MM.1S (cell line): ENCODE data around the gene PPP4R3A.
"Not testable (repeated sequence)": the region's sequence is repeated elsewhere in the genome, so short reads cannot be mapped to it uniquely, and the experiment has no call there.

ENCODE experiments used
- DNase-seq: peaks from one replicate; pipeline ENCODE4 v3.0.0-alpha.2; 2015
- H2AFZ ChIP-seq: fragments of 300-600 bp; sonication (generic); 2 replicates; pipeline ENCODE4 v1.6.0; 2016; ENCODE audit warnings: antibody characterized with exemption, low read length
- H3F3A ChIP-seq: fragments of 300-600 bp; sonication (generic); 2 replicates; pipeline ENCODE4 v1.6.1; 2016; ENCODE audit warnings: mild to moderate bottlenecking, antibody characterized with exemption, low read length, moderate library complexity, mixed read lengths; ENCODE audit not compliant: insufficient read depth
- H3K27ac ChIP-seq: fragments of 300-600 bp; sonication (generic); 2 replicates; pipeline ENCODE4 v1.5.1; 2016; ENCODE audit warnings: mild to moderate bottlenecking, low read length
- H3K27me3 ChIP-seq: fragments of 300-600 bp; sonication (generic); replicated peaks from 2 replicates; pipeline ENCODE4 v1.6.0; 2016; ENCODE audit warnings: low read length; ENCODE audit not compliant: insufficient read depth
- H3K36me3 ChIP-seq: fragments of 300-600 bp; sonication (generic); replicated peaks from 2 replicates; pipeline ENCODE4 v1.6.1; 2016; ENCODE audit warnings: mild to moderate bottlenecking, low read length, mixed read lengths; ENCODE audit not compliant: insufficient read depth
- H3K4me1 ChIP-seq: fragments of 300-600 bp; sonication (generic); 2 replicates; pipeline ENCODE4 v1.6.1; 2016; ENCODE audit warnings: low read length, mixed read lengths
- H3K4me2 ChIP-seq: fragments of 300-600 bp; sonication (generic); 2 replicates; pipeline ENCODE4 v1.6.0; 2016; ENCODE audit warnings: low read depth, low read length
- H3K4me3 ChIP-seq: fragments of 300-600 bp; sonication (generic); 2 replicates; pipeline ENCODE4 v1.5.1; 2016; ENCODE audit warnings: low read length, mixed read lengths
- H3K79me2 ChIP-seq: fragments of 300-600 bp; sonication (generic); 2 replicates; pipeline ENCODE4 v1.6.1; 2016; ENCODE audit warnings: mixed run types, low read length, mixed read lengths
- H3K9ac ChIP-seq: fragments of 300-600 bp; sonication (generic); 2 replicates; pipeline ENCODE4 v1.6.1; 2016; ENCODE audit warnings: low read length, mixed read lengths
- H3K9me2 ChIP-seq: fragments of 300-600 bp; sonication (generic); replicated peaks from 2 replicates; pipeline ENCODE4 v1.6.1; 2016; ENCODE audit warnings: mild to moderate bottlenecking, low read length, mixed read lengths; ENCODE audit not compliant: insufficient read depth
- H3K9me3 ChIP-seq: fragments of 300-600 bp; sonication (generic); replicated peaks from 2 replicates; pipeline ENCODE4 v1.6.1; 2016; ENCODE audit warnings: mild to moderate bottlenecking, low read length, mixed read lengths; ENCODE audit not compliant: insufficient read depth
- H4K20me1 ChIP-seq: fragments of 300-600 bp; sonication (generic); 2 replicates; pipeline ENCODE4 v1.6.1; 2016; ENCODE audit warnings: mild to moderate bottlenecking, low read length, moderate library complexity, mixed read lengths; ENCODE audit not compliant: insufficient read depth
- CTCF ChIP-seq: fragments of 300-600 bp; sonication (generic); IDR thresholded peaks from 2 replicates; pipeline ENCODE4 v1.5.1; 2016; ENCODE audit warnings: antibody characterized with exemption, low read length, mixed read lengths
- EZH2 ChIP-seq: fragments of 300-600 bp; sonication (generic); optimal IDR thresholded peaks from 2 replicates; pipeline ENCODE3; 2017; ENCODE audit warnings: low read depth, mild to moderate bottlenecking, antibody characterized with exemption, low read length, mixed read lengths
- EZH2phosphoT487 ChIP-seq: fragments of 300-600 bp; sonication (generic); IDR thresholded peaks from 2 replicates; pipeline ENCODE4 v1.6.1; 2018; ENCODE audit warnings: antibody characterized with exemption, low read length

The PPP4R3A gene

DNA sequence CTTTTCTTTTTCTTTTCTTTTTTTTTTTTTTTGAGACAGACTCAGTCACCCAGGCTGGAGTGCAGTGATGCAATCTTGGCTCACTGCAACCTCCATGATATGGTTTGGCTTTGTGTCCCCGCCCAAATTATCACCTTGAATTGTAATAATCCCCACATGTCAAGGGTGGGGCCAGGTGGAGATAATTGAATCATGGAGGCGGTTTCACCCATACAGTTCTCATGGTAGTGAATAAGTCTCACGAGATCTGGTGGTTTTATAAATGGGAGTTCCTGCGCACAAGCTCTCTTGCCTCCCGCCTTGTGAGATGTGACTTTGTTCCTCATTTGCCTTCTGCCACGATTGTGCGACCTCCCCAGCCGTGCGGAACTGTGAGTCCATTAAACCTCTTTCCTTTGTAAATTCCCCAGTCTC lies 84.6 kb downstream of the PPP4R3A start:
- DNase-seq, H3K4me2 ChIP-seq: not testable (repeated sequence)

GRCh38 chr14:91424813-91425530 lies 85.1 kb downstream of the PPP4R3A start:
- Histone ChIP-seq H3F3A (no peaks in the 10 kb centered on the region), H3K27me3 (no peaks in the 10 kb centered on the region), H3K27ac (no peak overlapping the region), H3K9ac (no peak overlapping the region), H2AFZ (no peak overlapping the region), H3K79me2 (no peaks in the 10 kb centered on the region), H3K4me1 (no peaks in the 10 kb centered on the region), H3K4me2 (no peak overlapping the region), H3K4me3 (no peak overlapping the region), H4K20me1 (no peaks in the 10 kb centered on the region), H3K9me2 (no peaks in the 10 kb centered on the region), H3K9me3 (no peaks in the 10 kb centered on the region), H3K36me3 (no peaks in the 10 kb centered on the region)
- TF ChIP-seq EZH2 (no peak), CTCF (no peak), EZH2phosphoT487 (no peak)
- no peak for DNase-seq

More for the DNA sequence above, 84.6 kb downstream of the PPP4R3A start:
- H3K4me3 ChIP-seq, H3K4me1 ChIP-seq, H3K27me3 ChIP-seq, H3K9me2 ChIP-seq, H3K9ac ChIP-seq, H4K20me1 ChIP-seq, H3K27ac ChIP-seq, H3F3A ChIP-seq, H3K36me3 ChIP-seq, H3K9me3 ChIP-seq, H3K79me2 ChIP-seq, H2AFZ ChIP-seq: not testable (repeated sequence)

- H3K4me1 ChIP-seq = 0 out of 2 replicates have a peak, but pooled peaks cover 5% of the 10 kb centered on the region
- no peak overlapping the region for H3K27ac ChIP-seq
- no peak overlapping the region for H3K9ac ChIP-seq
- H3K27me3 ChIP-seq = no peaks in the 10 kb centered on the region
- TF ChIP-seq EZH2phosphoT487 (no peak), EZH2 (no peak), CTCF (no peak)
- H3K4me2 ChIP-seq = no peak overlapping the region
- no peaks in the 10 kb centered on the region for H3K9me2 ChIP-seq
- no peak overlapping the region for H3K4me3 ChIP-seq
- no peaks in the 10 kb centered on the region for H3K36me3 ChIP-seq
- H4K20me1 ChIP-seq = no peaks in the 10 kb centered on the region
- H3K79me2 ChIP-seq = peaks cover 16% of the 10 kb centered on the region
- no peaks in the 10 kb centered on the region for H3K9me3 ChIP-seq
- peaks cover 23% of the 10 kb centered on the region for H3F3A ChIP-seq
- DNase-seq = no peak
- H2AFZ ChIP-seq = no peak overlapping the region
These were observed 89.4 kb downstream of the PPP4R3A start for GRCh38 chr14:91420686-91421085.

- peaks cover 28% of the 10 kb centered on the region for H3K79me2 ChIP-seq
- no peaks in the 10 kb centered on the region for H3K9me2 ChIP-seq
- DNase-seq = no peak
- H3K4me3 ChIP-seq = peak overlapping the region; percentile 55; the same call in 1 of the 2 replicates
- no peak for TF ChIP-seq EZH2phosphoT487
- no peak for TF ChIP-seq CTCF
- TF ChIP-seq EZH2 = no peak
- no peaks in the 10 kb centered on the region for H3K27me3 ChIP-seq
- no peaks in the 10 kb centered on the region for H4K20me1 ChIP-seq
- no peaks in the 10 kb centered on the region for H3K9me3 ChIP-seq
- H3F3A ChIP-seq = peaks cover 32% of the 10 kb centered on the region
- 0 out of 2 replicates have a peak, but pooled peaks cover 5% of the 10 kb centered on the region for H3K4me1 ChIP-seq
- H3K4me2 ChIP-seq = peak overlapping the region; percentile 73
- H3K36me3 ChIP-seq = no peaks in the 10 kb centered on the region
- peak overlapping the region; percentile 80; the same call in 1 of the 2 replicates for H3K27ac ChIP-seq
- no peak overlapping the region; the same call in 1 of the 2 replicates for H3K9ac ChIP-seq
- H2AFZ ChIP-seq = 0 out of 2 replicates have a peak overlapping the region, but pooled peaks have one; percentile 26
These were observed 90.7 kb downstream of the PPP4R3A start for GRCh38 chr14:91419451-91419850.
